C4-2B (cell line): Measurements from ENCODE around the gene VASN.

Experiments used
- H3K27ac ChIP-seq: fragments of 450-650 bp; 2 replicates; pipeline ENCODE4 v1.5.1; 2017
- ZFX ChIP-seq: fragments of 450-650 bp; IDR thresholded peaks from 2 replicates; pipeline ENCODE4 v1.6.1; 2017
- TF ChIP-seq, protein P1 (sequence below): fragments of 450-650 bp; conservative IDR thresholded peaks from 2 replicates; pipeline ENCODE4 v1.5.1; 2017; ENCODE audit warnings: mild to moderate bottlenecking

Gene VASN

DNA sequence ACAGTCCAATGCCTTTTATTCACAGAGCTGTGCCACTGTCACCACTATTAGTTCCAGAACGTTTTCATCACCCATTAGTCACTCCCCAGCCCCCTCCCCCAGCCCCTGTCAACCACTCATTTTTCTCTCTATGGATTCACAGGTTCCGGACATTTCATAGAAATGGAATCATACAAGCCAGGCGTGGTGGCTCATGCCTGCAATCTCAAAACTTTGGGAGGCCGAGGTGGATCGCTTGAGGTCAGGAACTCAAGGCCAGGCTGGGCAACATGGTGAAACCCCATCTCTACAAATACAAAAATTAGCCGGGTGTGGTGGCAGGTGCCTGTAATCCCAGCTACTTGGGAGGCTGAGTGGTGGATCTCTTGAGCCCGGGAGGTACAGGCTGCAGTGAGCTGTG, 19.8 kb upstream of the VASN start:
- TF ChIP-seq, protein P1, sequence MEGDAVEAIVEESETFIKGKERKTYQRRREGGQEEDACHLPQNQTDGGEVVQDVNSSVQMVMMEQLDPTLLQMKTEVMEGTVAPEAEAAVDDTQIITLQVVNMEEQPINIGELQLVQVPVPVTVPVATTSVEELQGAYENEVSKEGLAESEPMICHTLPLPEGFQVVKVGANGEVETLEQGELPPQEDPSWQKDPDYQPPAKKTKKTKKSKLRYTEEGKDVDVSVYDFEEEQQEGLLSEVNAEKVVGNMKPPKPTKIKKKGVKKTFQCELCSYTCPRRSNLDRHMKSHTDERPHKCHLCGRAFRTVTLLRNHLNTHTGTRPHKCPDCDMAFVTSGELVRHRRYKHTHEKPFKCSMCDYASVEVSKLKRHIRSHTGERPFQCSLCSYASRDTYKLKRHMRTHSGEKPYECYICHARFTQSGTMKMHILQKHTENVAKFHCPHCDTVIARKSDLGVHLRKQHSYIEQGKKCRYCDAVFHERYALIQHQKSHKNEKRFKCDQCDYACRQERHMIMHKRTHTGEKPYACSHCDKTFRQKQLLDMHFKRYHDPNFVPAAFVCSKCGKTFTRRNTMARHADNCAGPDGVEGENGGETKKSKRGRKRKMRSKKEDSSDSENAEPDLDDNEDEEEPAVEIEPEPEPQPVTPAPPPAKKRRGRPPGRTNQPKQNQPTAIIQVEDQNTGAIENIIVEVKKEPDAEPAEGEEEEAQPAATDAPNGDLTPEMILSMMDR = no peak
- no peak for TF ChIP-seq ZFX
- no peak overlapping the region; the same call in 1 of the 2 replicates for H3K27ac ChIP-seq

DNA sequence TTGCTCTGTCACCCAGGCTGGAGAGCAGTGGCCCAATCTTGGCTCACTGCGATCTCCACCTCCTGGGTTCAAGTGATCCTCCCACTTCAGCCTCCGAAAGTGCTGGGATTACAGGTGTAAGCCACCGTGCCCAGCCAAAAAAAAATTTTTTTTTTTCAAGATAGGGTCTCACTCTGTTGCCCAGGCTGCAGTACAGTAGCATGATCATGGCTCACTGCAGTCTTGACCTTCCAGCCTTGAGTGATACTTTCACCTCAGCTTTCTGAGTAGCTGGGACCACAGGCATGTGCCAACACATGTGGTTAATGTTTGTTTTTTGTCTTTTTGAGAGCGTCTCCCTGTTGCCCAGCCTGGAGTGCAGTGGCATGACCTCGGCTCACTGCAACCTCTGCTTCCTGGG, 18.8 kb upstream of the VASN start:
- no peak overlapping the region for H3K27ac ChIP-seq
- TF ChIP-seq, protein P1 = no peak
- no peak for TF ChIP-seq ZFX

DNA sequence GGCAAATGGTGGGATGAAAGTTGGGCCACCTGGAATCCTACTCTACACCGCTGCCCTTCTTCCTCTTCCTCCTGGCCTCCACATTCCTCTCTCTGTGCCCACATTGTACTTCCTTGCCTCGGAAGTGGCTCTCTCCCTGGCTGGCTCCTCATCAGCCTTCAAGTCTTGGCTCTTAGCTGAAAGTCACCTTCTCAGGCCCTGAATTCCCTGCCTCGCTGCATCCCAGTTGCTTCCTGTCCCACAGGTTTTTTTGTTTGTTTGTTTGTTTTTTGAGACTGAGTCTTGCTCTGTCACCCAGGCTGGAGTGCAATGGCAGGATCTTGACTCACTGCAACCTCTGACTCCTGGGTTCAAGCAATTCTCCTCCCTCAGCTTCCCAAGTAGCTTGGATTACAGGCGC, 18.0 kb upstream of the VASN start:
- TF ChIP-seq ZFX = no peak
- TF ChIP-seq, protein P1 = no peak
- H3K27ac ChIP-seq = peak overlapping the region; percentile 2; the same call in 1 of the 2 replicates

DNA sequence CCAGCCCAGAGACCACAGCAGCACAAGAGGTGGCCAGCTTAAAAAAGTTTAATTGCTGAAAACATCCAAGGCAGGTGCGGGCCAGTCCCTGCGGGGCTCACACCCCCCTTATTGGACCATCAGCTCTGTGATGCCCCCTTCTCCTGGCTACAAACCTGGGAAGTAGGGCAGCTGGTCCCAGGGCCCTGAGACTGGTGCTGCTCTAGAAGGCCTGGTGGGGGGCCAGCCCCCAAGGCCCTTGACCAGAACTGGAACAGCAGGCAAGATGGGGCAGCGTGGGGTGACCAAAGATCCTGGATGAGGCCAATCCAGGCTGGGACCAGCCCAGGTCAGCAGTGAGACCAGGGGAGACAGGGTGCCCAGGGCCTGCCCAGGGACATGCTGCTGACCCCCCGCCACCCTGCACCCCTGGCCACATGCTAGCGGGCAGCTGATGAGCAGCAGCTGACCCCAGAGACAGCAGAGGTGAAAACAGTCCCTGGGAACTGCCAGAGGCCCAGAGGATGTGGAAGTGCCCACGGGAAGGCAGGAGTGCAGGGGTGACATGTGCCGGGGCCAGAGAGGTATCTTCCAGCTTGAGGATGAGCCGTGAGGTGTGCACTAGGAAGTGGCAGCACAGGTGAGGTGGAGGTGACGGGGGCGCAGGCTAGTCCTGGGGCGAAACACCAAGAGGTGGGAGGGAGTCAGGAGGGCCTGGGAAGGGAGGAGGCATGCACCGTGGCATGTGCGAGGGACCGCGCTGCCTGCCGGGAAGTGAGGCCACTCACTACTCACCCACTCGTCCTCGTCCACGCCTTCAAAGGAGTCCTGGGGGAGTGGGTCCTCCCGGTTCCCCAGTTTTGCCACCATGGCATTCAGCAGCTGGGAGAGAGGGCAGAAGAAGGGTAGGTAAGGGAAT, 16.9 kb upstream of the VASN start:
- H3K27ac ChIP-seq = peak overlapping the region; percentile 2; the same call in 1 of the 2 replicates
- no peak for TF ChIP-seq ZFX
- TF ChIP-seq, protein P1 = no peak

DNA sequence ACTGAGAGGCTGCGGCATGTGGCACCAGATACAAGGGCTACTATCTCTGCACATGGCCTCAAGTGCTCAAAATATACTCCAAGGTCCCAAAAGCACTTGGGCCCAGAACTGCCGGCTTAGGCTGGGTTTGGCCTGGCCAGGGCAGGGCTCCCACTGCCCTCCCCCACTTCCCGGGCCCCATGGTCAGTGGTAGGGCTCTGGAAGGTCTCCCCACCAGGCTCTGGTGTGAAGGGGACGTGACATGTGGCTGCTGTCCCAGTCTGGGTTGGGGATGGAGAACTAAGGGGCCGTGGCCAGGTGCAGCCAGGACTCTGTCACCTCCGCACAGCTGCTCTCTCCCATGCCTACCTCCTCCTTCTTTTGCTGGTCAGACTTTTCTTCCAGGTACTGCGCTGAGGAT, 14.8 kb upstream of the VASN start:
- no peak for TF ChIP-seq ZFX
- TF ChIP-seq, protein P1 = no peak
- no peak overlapping the region for H3K27ac ChIP-seq

DNA sequence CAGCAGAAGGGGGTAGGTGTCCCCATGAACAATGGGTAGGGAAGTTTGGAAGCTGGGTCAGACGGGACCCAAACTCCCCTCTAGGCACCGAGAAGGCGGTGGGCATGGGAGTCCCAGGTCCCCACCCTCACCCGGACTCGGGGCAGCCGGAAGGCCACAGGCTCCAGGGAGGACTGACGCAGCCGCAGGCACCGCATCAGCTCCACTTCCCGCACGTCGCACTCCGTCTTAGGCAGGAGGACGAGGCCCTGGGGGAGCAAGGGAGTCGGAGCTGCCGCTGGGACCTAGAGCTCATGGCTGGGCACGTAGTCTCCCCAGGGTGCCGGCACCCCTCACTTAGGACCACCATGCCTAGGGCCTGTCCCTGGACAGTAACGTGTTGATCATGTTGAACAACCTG, 13.4 kb upstream of the VASN start:
- no peak overlapping the region for H3K27ac ChIP-seq
- TF ChIP-seq, protein P1 = no peak
- no peak for TF ChIP-seq ZFX

DNA sequence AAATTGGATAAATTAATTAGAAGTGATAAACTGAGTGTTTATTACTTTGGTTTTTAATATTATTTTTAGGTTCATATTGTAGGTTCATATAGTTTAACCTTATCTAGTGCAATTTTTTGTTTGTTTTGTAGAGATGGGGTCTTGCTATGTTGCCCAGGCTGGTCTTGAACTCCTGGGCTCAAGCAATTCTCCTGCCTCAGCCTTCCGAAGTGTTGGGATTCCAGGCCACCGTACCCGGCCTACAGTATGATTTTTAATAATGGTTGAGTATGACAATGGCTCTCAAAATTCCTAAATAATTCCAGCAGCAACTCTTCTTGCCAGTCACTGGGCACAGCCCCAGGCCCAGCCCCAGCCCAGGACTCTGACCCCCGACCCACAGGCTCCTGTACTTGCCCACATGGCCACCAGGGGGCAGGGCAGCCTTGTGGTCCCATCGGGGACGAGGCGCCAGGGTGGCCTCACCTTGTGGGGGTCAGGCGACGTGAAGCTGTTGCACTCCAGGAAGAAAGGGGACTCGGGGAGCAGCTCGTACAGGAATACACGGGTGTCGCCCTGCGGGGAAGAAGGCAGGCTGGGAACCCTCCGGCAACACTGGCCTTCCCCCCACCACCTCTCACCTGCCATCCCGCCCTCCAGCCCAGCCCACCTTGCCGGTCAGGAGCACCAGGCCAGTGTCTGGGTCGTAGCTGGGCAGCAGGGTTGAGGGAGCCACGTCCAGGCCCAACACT, 12.7 kb upstream of the VASN start:
- TF ChIP-seq, protein P1 = peak; percentile 96
- no peak for TF ChIP-seq ZFX
- no peak overlapping the region for H3K27ac ChIP-seq
